Hematopoietic multipotent progenitor cell treated with erythropoietin and hydrocortisone succinate and interleukin-3 and kit ligand, for 4 days (in vitro differentiated cells): ENCODE data around the gene DZIP3.

Experiments
- DNase-seq: peaks from one replicate; pipeline ENCODE4 v3.0.0-alpha.2; 2015

Gene DZIP3, protein sequence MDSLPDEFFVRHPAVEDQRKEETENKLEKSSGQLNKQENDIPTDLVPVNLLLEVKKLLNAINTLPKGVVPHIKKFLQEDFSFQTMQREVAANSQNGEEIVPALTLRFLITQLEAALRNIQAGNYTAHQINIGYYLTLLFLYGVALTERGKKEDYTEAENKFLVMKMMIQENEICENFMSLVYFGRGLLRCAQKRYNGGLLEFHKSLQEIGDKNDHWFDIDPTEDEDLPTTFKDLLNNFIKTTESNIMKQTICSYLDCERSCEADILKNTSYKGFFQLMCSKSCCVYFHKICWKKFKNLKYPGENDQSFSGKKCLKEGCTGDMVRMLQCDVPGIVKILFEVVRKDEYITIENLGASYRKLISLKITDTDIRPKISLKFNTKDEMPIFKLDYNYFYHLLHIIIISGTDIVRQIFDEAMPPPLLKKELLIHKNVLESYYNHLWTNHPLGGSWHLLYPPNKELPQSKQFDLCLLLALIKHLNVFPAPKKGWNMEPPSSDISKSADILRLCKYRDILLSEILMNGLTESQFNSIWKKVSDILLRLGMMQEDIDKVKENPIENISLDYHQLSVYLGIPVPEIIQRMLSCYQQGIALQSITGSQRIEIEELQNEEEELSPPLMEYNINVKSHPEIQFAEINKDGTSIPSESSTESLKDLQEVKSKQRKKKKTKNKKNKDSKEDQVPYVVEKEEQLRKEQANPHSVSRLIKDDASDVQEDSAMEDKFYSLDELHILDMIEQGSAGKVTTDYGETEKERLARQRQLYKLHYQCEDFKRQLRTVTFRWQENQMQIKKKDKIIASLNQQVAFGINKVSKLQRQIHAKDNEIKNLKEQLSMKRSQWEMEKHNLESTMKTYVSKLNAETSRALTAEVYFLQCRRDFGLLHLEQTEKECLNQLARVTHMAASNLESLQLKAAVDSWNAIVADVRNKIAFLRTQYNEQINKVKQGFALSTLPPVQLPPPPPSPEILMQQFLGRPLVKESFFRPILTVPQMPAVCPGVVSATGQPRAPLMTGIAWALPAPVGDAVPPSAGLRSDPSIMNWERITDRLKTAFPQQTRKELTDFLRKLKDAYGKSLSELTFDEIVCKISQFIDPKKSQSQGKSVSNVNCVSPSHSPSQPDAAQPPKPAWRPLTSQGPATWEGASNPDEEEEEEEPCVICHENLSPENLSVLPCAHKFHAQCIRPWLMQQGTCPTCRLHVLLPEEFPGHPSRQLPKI

DNA sequence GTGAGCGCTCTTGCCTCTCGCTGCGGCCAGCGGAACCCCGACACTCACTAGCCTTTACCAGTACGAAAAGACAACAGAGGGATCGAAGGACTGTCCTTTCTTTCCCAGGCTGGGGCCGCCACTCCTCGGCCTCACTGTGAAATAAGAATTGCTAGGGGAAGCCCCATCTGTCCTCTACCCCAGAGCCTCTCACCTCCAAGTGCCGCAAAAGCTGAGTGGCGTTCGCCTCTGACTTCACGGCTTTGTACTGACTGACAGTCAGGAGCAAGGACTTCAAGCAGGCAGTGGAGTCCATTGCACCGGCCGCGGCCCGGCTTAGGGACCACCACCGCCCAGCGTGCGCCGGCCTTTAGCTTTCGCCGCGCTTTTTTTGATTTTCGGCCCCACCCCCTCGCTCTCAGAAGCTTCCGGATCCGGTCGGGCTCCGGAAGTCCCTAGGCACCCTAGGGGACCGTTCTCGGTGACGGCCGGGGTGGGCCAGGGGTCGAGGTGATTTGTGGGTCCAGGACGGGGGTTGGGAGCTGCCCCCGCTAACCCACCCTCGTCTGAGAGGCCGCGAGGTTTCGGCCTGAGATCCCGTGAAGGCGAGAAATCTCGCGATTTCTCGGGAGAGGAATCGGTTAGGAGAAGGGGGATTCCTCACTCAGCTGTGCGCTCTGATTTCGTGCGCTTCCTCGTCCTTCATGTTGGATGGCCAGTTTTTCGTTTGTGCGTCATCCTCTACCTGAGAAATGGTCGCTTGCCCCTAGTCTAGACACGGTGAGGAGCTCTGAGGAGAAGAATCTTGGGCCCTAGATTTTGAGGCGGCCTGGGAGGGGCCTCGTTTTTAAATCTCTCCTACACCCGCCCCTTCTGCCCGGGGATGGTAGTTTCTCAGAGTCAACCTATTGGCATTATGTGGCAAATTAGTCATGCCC, at the start of gene DZIP3, which contains the start of gene CIP2A:
DZIP3 (plus strand) TSS at position 642 of the 917 bp plus-strand sequence. CDS start 15,685 bp downstream, outside the sequence.
CIP2A (minus strand) TSS at position 358 of the 917 bp plus-strand sequence; CDS start at position 295, 63 bp downstream.
- DNase-seq, result peak; percentile 97

DNA sequence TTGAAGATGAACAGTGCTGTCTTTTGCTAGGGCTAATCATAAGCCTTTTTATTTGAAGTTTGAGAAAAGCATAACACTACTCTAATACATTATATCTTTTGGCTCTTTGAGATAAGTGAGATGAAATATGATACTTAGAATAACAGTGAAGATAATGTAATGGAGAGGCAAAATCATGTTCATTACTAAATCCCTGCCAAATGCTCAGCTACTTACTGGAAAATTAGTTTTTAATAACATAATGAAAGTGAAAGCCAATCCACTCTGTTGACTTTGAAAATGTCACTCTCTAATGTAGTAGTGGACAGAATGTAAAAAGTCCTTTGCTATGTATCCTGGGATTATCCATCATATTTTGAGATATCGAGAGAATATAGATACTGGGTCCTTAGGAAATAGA, 43.3 kb upstream of the DZIP3 start:
- DNase-seq, result no peak

GRCh38 chr3:108546692-108547091, 42.8 kb upstream of the DZIP3 start:
- no peak for DNase-seq

- DNase-seq, result no peak
These were observed 41.2 kb upstream of the DZIP3 start for GRCh38 chr3:108548304-108548703.

- no peak for DNase-seq
These were observed 40.6 kb upstream of the DZIP3 start for GRCh38 chr3:108548886-108549285.

GRCh38 chr3:108552267-108553159, 37.0 kb upstream of the DZIP3 start:
- DNase-seq, result peak; percentile 78

DNA sequence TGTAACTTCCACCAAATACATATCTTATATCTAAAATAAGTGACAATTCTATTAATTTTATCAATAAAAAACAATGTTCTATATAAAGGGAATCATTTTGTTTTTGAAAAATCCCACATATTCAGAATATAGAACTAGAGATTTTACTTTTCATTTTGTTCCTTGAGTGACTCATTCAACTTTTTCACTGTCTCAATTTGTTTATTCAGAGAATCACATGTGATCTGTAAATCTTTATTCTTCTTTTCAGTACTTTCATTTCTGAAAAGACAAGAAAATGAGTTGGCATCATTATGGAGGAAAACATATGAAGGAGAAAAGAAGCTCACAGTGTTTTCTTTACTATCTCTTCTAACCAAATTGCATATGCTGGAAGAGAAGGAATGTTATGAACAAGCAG, 35.3 kb upstream of the DZIP3 start:
- no peak for DNase-seq

- no peak for DNase-seq
These were observed 34.5 kb upstream of the DZIP3 start for GRCh38 chr3:108554913-108555571.

DNA sequence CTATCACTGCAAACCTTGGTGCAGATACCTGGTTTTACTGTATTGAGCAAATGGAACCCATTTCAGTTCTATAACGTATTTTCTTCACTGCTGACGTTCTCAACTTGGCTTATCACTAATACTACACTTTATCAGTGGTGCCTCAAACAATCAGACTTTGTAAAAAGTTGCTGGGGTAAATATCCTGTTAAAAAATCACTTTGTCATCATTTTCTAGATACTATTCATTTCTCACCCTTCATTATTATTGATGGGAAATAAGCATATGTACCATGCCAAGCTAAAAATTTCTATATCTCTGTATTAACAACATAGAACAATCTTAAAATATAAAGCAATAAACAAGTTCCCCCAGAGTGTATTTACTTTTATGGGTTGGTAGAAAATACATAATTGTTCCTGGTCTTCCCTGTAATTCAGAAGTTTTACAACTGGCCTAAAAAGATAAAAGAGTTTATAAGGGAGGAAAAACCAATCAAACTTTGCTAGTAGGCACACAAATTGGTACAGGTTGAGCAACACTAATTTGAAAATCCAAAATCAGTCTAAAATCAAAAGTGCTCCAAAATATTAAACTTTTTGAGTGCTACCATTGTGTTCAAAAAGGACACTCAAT, 33.4 kb upstream of the DZIP3 start:
- DNase-seq, result no peak

GRCh38 chr3:108562565-108562964, 27.0 kb upstream of the DZIP3 start:
- no peak for DNase-seq

GRCh38 chr3:108564564-108564963, 25.0 kb upstream of the DZIP3 start:
- DNase-seq, result no peak

GRCh38 chr3:108565506-108565905, 24.0 kb upstream of the DZIP3 start:
- DNase-seq, result no peak

GRCh38 chr3:108566599-108566998, 22.9 kb upstream of the DZIP3 start:
- no peak for DNase-seq

GRCh38 chr3:108569336-108569735, 20.2 kb upstream of the DZIP3 start:
- no peak for DNase-seq

DNA sequence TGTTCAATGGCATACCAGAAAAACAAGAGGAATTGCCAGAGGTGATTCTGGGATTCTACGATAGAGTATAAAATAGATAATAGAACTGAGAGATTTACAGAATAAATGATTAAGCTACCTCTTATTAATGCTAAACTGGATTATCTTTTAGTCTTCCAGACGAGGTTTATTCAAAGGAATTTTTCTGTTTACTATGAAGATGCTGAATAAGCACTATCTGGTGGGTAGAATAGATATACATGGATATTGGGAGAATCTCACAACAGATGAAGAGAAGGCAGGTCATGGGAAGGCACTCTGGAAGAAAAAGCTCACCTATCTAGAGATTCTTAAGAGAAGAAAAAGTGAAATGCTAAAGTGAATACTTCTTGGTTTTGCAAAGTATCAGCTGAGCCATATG, 11.5 kb upstream of the DZIP3 start:
- no peak for DNase-seq

DNA sequence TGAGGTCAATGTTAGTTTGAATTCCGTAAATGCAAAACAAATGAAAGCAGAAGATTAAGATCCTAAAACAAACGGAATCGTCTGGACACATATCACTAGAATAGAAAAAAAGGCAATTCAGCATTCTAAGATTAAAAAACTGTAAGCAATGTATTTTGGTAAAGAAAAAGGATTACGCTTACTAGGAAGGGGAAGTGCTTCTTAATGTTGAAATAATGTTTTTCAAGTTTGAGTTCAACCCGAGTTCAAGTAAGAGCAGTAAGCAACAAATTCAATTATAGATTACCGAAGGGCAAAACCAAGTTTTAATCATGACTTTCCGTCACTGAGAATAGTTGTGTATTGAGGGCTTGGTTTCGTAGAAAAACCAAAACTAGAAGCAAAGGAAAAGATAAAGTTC, 921 bp upstream of the DZIP3 start:
- peak; percentile 51 for DNase-seq

GRCh38 chr3:108589998-108590323, 439 bp downstream of the DZIP3 start:
- no peak for DNase-seq

DNA sequence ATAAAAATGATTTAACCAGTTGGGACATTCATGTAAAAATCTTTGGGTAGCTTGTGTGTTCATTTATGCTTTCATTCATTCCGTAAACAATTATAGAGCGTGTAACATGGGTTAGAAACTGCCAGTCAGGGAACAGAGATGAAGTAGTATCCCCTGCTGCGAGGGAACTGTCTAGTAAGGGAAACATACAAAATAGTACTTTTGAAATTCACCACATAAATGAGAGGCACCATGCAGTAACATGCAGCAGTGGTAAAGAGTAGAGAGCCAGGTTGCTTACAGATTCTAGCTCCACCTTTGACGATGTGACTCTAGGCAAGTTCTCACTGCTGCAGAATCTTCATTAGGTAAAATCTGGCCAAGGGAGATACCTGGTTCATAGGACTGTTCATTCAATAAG, 938 bp downstream of the DZIP3 start:
- DNase-seq, result peak; percentile 19

DNA sequence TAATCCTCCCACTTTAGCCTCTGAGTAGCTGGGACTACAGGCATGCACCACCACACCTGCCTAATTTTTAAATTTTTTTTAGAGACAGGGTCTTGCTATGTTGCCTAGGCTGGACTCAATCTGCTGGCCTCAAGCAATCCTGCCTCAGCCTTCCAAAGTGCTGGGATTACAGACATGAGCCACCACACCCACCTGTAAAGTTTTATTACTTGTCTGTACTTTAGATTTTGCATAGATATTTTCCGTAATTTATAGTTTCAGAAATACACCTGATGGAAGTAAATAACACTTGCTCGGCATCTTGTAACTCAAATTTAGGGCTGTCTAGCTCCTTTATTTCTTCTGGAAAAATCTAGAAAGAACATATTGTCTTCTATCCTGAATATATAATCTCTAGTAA, 5.8 kb downstream of the DZIP3 start:
- DNase-seq, result no peak

DNA sequence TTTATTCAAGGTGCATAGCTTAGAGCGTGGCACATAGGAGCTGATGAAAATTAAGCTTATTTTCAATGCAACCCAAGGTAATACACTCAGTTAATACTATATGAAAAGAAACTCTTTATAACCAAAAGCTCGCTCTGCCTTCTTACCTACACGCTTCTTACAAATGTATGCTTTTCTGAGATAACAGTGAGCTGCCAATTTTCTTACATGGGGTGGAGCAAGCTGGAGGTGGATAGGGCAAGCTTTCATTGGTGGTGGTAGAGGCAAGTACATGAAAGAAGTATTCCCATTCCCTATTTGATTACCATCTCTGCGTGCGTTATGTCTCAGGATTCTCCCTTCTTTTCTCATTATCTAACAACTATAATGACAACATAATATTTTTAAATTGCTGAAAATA, 8.9 kb downstream of the DZIP3 start:
- DNase-seq, result peak; percentile 67
